DMS53 treated with DMSO at 0.1 percent for 48 hours (cell line): ENCODE results near the gene QRFP.

ENCODE experiments used
- DNase-seq: peaks from one replicate; lab custom pipeline; 2025; ENCODE audit not compliant: unreplicated experiment; lab: John Stamatoyannopoulos, UW

QRFP gene

DNA sequence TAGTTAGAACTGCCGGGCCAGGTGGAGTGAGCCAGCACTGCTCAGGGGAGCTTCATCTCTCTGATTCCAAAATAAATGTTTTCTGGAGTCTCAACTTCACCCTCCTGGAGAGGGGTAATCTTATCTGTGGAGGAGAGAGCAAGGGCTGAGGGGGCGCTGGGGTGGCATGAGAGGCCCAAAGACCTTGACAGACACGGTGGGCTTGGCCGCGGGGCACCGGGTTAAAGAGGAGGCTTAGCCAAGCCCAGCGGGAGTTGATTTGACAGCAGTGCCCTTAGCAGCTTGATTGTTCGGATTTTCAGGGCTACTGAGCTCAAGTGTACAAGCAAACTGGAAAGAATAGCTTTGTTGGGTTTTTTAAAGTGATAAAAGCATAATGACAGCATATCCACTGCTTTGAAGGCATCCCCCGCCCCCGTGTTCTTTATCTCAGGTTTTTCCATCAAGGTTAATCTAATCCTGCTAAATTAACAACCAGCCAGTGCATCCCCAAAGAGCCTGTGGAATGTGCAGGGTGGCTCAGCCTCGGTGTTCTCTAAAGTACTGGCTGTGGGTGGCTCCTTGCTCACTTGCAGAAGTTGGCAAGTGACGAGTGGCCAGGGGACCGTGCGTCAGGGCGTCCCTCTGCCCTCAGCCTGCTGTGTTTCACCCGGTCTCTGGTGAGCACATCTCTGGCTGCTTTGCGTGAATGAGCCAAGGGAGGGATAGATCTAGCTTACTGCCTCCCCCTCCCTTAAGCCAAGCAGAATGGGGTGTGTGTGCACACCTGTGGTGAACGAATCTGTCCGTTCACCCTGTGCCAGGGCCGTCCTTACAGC, 5.5 kb downstream of the QRFP start:
- DNase-seq = no peak

DNA sequence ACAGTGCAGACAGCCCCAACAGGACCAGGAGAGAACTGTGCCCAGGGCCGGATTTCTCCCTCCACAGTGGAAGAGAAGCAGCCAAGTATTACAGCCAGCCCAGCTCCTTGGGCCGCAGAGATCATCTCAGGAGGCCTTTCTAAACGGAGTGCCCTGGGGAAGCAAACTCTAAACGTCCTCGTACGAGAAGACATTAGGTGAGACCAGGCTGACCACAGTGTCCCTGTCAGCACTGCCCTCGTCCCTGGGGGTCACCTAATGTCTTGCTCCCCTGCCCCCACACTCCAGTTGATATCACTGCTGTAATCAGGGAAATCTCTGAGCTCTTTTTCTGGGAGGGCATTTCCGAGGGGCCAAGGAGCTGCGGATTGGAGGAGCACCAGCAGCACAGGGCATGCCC, 6.5 kb downstream of the QRFP start:
- DNase-seq = no peak

DNA sequence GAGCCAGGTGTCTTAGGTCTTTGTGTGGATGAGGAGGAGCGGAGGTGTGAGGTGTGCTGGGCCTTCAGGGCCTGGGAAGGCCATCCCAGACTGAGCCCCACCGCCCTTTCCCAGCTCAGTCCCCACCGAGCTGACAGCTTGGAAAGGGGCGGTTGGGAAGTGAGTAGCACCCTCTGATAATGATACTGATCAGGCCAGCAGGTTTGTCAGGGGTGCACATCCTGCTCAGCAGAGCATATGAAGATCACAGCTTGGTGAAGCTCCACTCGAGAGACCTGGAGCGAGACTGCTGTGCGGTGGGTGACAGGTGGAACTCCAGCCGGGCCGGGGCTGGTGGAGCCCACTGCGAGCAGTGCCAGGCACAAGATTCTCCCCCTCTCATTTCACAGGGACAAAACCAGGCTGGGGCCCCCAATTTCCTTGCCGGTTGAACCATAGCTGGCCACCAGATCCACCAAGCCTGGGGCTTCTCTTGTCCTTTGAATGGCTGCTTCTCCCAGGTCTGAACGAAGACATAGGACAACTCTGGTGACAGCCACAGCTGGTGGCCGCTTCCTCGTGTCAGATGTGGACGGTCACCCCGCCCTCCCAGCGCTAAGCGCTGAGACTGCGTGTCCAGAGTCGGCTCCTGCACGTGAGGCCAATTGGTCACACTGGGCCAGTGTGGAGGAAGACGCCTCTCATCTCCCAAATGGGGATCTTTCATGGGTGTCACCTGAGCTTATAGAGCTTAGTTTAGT, 8.3 kb downstream of the QRFP start:
- DNase-seq = no peak

DNA sequence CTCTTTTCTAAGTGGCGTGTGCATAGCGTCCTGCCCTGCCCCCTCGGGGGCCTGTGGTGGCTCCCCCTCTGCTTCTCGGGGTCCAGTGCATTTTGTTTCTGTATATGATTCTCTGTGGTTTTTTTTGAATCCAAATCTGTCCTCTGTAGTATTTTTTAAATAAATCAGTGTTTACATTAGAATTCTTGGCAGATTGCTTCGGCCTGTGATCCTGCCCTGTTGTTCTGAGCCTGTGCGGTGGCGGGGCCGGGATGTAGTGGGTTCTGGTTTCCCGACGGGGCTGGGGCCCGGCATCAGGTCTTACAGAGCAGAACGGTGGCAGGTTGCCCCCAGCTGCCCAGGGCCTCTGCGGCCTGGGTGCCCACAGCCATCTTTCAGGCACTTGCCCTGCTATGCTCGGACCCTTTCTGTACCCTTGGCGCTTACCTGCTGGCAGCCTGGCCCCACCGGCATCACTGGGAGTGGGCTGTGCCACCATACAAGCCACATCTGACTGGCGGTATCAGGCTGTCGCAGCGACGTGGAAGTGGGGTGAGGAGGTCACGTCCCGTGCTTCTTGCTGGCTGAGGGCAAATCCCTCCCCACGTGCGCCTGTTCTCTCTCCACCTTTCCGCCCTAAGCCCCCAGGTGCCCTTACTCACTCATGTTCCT, 9.0 kb downstream of the QRFP start:
- no peak for DNase-seq

DNA sequence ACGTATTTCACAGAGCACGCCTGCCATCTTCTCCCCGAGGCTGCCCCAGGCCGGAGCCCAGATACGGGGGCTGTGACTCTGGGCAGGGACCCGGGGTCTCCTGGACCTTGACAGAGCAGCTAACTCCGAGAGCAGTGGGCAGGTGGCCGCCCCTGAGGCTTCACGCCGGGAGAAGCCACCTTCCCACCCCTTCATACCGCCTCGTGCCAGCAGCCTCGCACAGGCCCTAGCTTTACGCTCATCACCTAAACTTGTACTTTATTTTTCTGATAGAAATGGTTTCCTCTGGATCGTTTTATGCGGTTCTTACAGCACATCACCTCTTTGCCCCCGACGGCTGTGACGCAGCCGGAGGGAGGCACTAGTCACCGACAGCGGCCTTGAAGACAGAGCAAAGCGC, 9.6 kb downstream of the QRFP start:
- no peak for DNase-seq

DNA sequence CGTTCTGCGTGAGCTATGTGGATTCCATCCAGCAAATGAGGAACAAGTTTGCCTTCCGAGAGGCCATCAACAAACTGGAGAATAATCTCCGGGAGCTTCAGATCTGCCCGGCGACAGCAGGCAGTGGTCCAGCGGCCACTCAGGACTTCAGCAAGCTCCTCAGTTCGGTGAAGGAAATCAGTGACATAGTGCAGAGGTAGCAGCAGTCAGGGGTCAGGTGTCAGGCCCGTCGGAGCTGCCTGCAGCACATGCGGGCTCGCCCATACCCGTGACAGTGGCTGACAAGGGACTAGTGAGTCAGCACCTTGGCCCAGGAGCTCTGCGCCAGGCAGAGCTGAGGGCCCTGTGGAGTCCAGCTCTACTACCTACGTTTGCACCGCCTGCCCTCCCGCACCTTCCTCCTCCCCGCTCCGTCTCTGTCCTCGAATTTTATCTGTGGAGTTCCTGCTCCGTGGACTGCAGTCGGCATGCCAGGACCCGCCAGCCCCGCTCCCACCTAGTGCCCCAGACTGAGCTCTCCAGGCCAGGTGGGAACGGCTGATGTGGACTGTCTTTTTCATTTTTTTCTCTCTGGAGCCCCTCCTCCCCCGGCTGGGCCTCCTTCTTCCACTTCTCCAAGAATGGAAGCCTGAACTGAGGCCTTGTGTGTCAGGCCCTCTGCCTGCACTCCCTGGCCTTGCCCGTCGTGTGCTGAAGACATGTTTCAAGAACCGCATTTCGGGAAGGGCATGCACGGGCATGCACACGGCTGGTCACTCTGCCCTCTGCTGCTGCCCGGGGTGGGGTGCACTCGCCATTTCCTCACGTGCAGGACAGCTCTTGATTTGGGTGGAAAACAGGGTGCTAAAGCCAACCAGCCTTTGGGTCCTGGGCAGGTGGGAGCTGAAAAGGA, 10.9 kb downstream of the QRFP start:
- DNase-seq = no peak

DNA sequence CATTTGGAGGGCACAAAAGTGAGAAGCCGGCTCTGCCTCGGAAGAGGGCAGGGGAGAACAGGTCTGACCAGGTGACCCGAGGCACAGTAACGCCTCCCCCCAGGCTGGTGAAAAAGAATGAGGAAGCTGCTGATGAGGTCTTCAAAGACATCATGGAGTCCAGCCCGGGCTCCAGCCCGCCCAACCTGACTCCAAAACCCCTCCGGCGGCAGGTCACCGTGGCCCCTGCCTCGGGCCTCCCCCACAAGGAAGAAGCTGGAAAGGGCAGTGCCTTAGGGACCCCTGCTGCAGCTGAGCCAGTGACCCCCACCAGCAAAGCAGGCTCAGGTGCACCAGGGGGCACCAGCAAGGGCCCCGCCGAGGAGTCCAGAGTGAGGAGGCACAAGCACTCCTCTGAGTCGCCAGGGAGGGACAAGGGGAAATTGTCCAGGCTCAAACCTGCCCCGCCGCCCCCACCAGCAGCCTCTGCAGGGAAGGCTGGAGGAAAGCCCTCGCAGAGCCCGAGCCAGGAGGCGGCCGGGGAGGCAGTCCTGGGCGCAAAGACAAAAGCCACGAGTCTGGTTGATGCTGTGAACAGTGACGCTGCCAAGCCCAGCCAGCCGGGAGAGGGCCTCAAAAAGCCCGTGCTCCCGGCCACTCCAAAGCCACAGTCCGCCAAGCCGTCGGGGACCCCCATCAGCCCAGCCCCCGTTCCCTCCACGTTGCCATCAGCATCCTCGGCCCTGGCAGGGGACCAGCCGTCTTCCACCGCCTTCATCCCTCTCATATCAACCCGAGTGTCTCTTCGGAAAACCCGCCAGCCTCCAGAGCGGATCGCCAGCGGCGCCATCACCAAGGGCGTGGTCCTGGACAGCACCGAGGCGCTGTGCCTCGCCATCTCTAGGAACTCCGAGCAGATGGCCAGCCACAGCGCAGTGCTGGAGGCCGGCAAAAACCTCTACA, 11.8 kb downstream of the QRFP start:
- no peak for DNase-seq

DNA sequence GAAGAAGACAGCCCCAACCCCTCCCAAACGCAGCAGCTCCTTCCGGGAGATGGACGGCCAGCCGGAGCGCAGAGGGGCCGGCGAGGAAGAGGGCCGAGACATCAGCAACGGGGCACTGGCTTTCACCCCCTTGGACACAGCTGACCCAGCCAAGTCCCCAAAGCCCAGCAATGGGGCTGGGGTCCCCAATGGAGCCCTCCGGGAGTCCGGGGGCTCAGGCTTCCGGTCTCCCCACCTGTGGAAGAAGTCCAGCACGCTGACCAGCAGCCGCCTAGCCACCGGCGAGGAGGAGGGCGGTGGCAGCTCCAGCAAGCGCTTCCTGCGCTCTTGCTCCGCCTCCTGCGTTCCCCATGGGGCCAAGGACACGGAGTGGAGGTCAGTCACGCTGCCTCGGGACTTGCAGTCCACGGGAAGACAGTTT, 12.5 kb downstream of the QRFP start:
- no peak for DNase-seq

DNA sequence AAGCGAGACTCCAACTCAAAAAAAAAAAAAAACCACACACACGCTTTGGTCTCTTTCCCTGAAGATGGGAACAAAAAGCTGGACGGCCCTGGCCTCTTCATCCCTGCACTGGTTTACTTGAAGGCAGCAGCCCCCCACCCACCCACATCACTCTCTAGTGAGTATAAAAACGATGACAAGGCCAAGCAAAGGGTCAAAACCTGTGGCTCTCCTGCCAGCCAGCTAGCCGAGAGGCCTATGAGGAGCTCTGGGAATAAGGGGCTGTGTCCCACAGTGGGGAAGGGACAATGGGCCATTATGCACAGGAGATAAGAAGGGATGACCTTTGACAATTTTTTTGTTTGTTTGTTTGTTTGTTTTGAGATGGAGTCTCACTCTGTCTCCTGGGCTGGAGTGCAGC, 13.1 kb downstream of the QRFP start:
- DNase-seq = no peak

DNA sequence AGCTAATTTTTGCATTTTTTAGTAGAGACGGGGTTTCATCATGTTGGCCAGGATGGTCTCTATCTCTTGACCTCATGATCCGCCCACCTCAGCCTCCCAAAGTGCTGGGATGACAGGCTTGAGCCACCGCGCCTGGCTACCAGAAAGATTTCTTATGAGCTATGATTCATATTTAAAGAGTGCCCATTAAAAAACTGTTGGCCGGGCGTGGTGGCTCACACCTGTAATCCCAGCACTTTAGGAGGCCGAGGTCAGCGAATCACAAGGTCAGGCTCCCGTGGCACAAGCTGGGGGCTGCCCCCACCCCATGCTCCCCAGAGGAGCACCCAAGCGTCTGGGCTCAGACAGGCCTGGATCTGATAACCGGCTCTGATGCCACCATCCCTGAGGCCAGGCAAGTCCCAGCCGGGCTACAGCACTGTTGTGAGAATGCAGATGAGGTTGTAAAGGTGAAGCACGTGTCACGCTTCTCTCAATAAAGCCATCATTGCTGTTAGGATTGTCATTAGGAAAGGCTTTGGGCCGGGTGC, 13.9 kb downstream of the QRFP start:
- DNase-seq = no peak

DNA sequence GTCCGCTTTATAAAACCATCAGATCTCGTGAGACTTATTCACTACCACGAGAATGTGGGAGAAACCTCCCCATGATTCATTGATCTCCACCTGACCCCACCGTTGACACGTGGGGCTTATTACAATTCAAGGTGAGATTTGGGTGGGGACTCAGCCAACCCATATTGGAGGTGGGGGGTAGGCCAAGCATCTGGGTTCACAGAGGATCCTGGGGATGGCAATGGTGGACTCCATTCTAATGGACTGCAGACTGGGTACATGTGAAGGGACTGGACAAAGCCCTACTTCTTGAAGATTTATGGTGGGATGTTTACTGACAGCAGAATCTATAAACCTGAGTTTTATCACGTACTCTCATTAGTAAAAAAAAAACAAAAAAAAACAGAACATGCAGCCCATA, 15.1 kb downstream of the QRFP start:
- DNase-seq = no peak

DNA sequence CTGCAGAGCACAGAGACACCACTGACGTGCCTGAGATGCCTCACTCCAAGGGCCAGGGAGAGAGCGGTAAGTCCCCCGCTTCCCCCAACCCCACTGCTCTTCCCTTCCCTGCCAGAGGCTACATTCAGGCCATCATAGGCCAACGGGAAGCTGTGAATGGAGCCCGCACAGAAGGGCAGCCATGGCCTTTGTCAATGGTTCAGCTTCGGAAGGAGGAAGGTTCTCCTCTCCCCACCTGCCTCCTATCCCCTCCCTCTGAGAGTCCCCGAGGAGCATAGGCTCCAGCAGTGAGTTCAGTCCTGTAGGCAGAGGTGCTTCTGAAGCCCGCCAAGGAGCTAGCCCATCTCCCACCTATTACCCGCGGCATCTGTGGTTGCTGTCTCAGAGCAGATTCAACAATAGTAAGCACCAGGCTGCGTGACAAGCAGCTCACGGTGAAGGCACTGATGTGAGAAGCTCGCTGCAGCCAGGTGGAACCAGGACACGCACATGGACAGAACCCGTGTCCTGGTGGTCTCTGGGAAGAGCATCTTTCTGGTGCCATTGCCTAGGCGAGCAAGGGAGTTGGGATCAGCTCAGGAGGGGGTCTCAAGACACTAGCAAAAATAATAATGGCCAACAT, 15.9 kb downstream of the QRFP start:
- DNase-seq = no peak

DNA sequence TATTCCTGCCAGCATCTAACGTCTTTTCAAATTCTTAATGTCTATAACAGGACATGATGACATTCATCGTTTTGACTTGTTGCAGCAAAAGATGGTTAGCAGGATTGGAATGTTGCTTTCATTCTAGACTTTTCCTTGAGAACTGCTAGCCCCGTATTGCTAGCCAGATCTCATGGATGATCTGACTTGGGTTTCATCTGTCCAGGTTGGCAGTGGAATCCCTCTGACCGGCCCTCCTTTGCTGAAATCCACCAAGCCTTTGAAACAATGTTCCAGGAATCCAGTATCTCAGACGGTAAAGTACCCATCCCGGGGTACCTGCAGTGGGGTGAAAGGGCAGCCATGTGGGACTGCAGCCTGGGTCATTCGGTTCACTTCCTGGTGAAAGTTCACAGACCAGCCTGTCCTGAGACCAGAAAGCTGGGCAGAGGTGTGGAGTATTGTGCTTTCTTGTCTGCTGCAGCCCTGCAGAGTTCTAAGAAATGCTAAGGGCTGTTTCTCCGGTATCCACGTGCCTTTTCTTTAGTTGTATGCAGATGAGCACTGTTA, 16.7 kb downstream of the QRFP start:
- DNase-seq = no peak

DNA sequence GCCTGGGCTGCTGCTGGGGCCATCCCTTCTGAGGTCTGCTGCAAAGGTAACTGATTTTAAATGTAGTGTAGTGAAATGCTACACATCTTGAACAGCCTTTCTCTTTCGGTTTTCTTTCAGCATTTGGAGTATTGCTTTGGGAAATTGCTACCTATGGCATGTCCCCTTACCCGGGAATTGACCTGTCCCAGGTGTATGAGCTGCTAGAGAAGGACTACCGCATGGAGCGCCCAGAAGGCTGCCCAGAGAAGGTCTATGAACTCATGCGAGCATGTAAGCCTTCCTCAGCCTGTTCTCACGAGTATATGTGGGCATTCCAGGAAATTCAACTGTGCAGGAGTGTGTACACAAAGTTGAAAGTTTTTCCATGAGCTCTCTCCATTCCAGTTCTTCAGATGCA, 18.3 kb downstream of the QRFP start:
- no peak for DNase-seq

DNA sequence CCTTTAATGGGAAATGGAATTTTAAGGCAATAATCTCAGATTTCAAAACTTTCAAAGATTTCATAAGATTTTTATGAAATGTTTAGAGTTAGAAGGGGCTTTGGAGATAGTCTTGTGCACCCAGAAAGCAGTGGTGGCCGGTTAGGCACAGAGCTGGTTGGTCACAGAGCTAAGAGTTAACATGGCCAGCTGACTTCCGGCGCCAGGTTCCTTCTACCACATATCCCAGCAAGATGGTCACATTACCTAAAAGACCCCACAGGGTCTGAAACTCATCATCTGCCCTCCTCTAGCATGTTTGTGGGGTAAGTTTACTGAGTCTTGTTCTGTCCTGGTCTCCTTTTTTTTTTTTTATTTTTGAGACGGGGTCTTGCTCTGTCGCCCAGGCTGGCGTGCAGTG, 19.3 kb downstream of the QRFP start:
- DNase-seq = no peak

DNA sequence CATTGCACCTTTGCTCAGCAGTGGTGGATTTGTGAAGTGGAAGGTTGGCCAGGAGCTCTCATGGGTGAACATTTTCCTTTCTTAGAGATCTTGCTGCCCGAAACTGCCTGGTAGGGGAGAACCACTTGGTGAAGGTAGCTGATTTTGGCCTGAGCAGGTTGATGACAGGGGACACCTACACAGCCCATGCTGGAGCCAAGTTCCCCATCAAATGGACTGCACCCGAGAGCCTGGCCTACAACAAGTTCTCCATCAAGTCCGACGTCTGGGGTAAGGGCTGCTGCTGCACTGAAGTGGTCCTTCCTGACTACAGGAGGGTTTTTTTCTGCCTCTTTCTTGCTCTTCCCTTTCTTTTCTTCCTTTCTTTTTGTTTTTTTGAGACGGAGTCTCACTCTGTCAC, 21.8 kb downstream of the QRFP start:
- no peak for DNase-seq

DNA sequence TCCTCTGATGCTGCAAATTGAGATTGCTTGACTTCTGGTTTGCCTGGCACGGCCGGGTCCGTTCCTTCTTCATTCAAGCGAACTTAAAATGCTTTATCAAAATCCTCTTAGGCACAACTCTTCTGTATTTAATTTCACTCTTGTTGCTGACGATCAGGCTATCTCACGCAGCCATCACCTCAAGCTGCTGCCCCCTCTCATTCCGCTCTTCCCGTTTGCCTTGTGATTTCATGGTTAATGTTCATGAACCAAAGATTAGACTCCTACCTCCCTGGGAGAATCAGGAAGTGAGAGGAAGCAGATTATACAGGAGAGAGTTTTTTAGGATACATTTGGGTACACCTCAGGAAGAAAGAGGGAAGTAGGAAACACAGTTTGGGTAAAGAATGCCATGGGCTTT, 22.6 kb downstream of the QRFP start:
- DNase-seq = no peak

DNA sequence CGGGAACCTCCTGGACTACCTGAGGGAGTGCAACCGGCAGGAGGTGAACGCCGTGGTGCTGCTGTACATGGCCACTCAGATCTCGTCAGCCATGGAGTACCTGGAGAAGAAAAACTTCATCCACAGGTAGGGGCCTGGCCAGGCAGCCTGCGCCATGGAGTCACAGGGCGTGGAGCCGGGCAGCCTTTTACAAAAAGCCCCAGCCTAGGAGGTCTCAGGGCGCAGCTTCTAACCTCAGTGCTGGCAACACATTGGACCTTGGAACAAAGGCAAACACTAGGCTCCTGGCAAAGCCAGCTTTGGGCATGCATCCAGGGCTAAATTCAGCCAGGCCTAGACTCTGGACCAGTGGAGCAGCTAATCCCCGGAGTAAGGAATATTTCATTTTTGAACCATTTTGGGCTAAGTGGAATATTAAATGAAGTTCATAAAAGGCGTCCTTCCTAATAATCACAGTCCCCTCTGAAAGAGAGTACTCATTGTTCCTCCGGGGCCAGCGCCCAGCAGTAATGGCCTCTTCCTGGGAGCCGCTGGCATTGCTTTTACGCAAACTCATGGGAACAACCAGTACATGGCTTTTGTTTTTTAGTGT, 23.6 kb downstream of the QRFP start:
- DNase-seq = no peak

DNA sequence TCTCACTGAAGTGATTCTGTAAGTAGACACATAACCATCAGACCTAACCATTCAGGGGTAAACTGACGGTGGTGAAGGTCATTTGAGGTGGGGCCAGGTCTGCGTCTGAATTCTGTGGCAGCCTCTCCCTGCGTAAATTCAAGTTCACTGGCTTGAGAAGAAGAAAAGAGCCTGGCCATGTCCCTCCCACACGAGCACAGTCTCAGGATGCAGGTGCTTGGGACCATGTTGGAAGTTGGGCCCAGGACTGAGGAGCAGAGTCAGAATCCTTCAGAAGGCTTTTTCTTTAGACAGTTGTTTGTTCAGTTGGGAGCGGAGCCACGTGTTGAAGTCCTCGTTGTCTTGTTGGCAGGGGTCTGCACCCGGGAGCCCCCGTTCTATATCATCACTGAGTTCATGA, 24.1 kb downstream of the QRFP start:
- DNase-seq = no peak
